Suprapubic skin (tissue), 4 donors: ENCODE results near the gene CACNA1D. TPM values are rescaled to one million over a fixed set of nuclear protein-coding genes. Genes with fewer than 3 reads are reported as not detected.

Experiments
- DNase-seq, 2 donors: peaks; one replicate each; pipeline ENCODE4 v3.0.0-alpha.2; 2019; ENCODE audit warnings: low spot score in 2 of 2
- H3K27ac ChIP-seq: fragments of 200-600 bp; sonication (generic); one replicate; pipeline ENCODE4 v1.5.1; 2019
- H3K27me3 ChIP-seq: fragments of 200-600 bp; sonication (generic); one replicate; pipeline ENCODE4 v1.5.1; 2019
- H3K36me3 ChIP-seq: fragments of 200-600 bp; sonication (generic); one replicate; pipeline ENCODE4 v1.5.1; 2019
- H3K4me1 ChIP-seq: fragments of 200-600 bp; sonication (generic); one replicate; pipeline ENCODE4 v1.5.1; 2019
- H3K4me3 ChIP-seq: fragments of 200-600 bp; sonication (generic); one replicate; pipeline ENCODE4 v1.5.1; 2019; ENCODE audit warnings: mild to moderate bottlenecking
- H3K9me3 ChIP-seq: fragments of 200-600 bp; sonication (generic); one replicate; pipeline ENCODE4 v1.5.1; 2019
- CTCF ChIP-seq, 2 donors: fragments of 200-600 bp in 1 of 2; fragments of 450-650 bp in 1 of 2; sonication (generic) in 1 of 2; IDR thresholded peaks; one replicate each; pipeline ENCODE4 v1.5.1; 2016 to 2019; ENCODE audit warnings: antibody characterized with exemption in 2 of 2, mild to moderate bottlenecking in 1 of 2, moderate library complexity in 1 of 2
- EP300 ChIP-seq: sonication (generic); formaldehyde crosslinking; IDR thresholded peaks from one replicate; pipeline ENCODE4 v1.6.1; 2017; ENCODE audit warnings: antibody characterized with exemption
- POLR2A ChIP-seq, 2 donors: fragments of 450-650 bp; IDR thresholded peaks; one replicate each; pipeline ENCODE4 v1.6.1; 2017; ENCODE audit warnings: antibody characterized with exemption in 2 of 2, mild to moderate bottlenecking in 2 of 2, moderate library complexity in 2 of 2
- POLR2AphosphoS5 ChIP-seq, 3 donors: sonication (generic); formaldehyde crosslinking; IDR thresholded peaks; one replicate each; pipeline ENCODE4 v1.6.1; 2017; ENCODE audit warnings: antibody characterized with exemption in 3 of 3
- WGBS: methylation state at CpG from one replicate; pipeline ENCODE4 v1.1.5; 2018; 5-methylcytosine and 5-hydroxymethylcytosine counted together
- total RNA-seq, 4 donors: library from RNA; depleted of rRNA; stranded (reverse); fragments of >200 nt; gene quantifications; one replicate each; pipeline ENCODE4 v1.1.0, GENCODE V29; 2016

Gene CACNA1D
- total RNA-seq, 4 donors from 2014 or later = 1.9 to 28.2 (median 6.3) TPM

GRCh38 chr3:53526704-53527055, 32.3 kb downstream of the CACNA1D start:
- no peaks in the 10 kb centered on the region for H3K9me3 ChIP-seq
- H3K27ac ChIP-seq = no peak overlapping the region
- TF ChIP-seq CTCF (IDR thresholded peaks at IDR 0.05) (no peak), POLR2A (IDR thresholded peaks at IDR 0.05) (no peak), EP300 (no peak), POLR2AphosphoS5 (IDR thresholded peaks at IDR 0.05) (no peak)
- DNase-seq = no peak
- 88% methylated on average over 4 of the region's 4 CpGs for WGBS
- H3K4me3 ChIP-seq = no peak overlapping the region
- H3K36me3 ChIP-seq = no peaks in the 10 kb centered on the region
- H3K27me3 ChIP-seq = no peaks in the 10 kb centered on the region
- no peaks in the 10 kb centered on the region for H3K4me1 ChIP-seq

DNA sequence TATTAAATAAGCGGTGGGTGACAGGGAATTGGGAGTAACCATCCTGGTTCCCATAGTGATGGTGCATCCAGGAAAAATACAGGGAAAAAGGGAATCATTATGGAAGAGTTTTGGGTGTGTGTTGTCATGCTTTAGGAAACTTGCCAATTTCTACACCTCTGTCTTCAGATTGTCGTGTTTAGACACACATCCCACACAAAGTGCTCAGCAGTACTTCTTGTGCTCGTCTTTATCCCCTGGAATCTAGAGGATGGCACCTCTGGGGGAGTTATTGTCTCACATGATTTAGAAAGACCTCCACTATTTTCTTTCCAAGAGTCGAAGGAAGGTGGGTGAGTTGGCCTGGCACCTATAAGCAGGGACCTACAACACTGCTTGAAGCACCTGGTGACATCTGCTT, 35.8 kb downstream of the CACNA1D start:
- no peak overlapping the region for H3K27ac ChIP-seq
- H3K4me3 ChIP-seq = no peak overlapping the region
- H3K4me1 ChIP-seq = peaks cover 2% of the 10 kb centered on the region
- no peaks in the 10 kb centered on the region for H3K27me3 ChIP-seq
- H3K9me3 ChIP-seq = no peaks in the 10 kb centered on the region
- TF ChIP-seq CTCF (IDR thresholded peaks at IDR 0.05) (no peak), EP300 (no peak), POLR2AphosphoS5 (IDR thresholded peaks at IDR 0.05) (no peak), POLR2A (IDR thresholded peaks at IDR 0.05) (no peak)
- no peak for DNase-seq
- H3K36me3 ChIP-seq = no peaks in the 10 kb centered on the region
- WGBS = 72% methylated on average over 4 of the region's 4 CpGs

GRCh38 chr3:53531749-53532148, 37.3 kb downstream of the CACNA1D start:
- DNase-seq = no peak
- TF ChIP-seq EP300 (no peak), CTCF (IDR thresholded peaks at IDR 0.05) (no peak), POLR2A (IDR thresholded peaks at IDR 0.05) (no peak), POLR2AphosphoS5 (IDR thresholded peaks at IDR 0.05) (no peak)
- H3K4me3 ChIP-seq = no peak overlapping the region
- H3K27me3 ChIP-seq = no peaks in the 10 kb centered on the region
- H3K36me3 ChIP-seq = no peaks in the 10 kb centered on the region
- whole genome bisulfite sequencing = 74% methylated on average over 3 of the region's 3 CpGs
- H3K27ac ChIP-seq = no peak overlapping the region
- peaks cover 7% of the 10 kb centered on the region for H3K4me1 ChIP-seq
- H3K9me3 ChIP-seq = no peaks in the 10 kb centered on the region

- Histone ChIP-seq H3K4me1 (peaks cover 7% of the 10 kb centered on the region), H3K4me3 (no peak overlapping the region), H3K27ac (no peak overlapping the region), H3K9me3 (no peaks in the 10 kb centered on the region), H3K36me3 (no peaks in the 10 kb centered on the region), H3K27me3 (no peaks in the 10 kb centered on the region)
- WGBS = 96% methylated on average over 6 of the region's 6 CpGs
- no peak for DNase-seq
- TF ChIP-seq CTCF (IDR thresholded peaks at IDR 0.05) = no peak
- TF ChIP-seq EP300 = no peak
- no peak for TF ChIP-seq POLR2AphosphoS5 (IDR thresholded peaks at IDR 0.05)
- TF ChIP-seq POLR2A (IDR thresholded peaks at IDR 0.05) = no peak
Observed at GRCh38 chr3:53533472-53533871, 39.1 kb downstream of the CACNA1D start.

DNA sequence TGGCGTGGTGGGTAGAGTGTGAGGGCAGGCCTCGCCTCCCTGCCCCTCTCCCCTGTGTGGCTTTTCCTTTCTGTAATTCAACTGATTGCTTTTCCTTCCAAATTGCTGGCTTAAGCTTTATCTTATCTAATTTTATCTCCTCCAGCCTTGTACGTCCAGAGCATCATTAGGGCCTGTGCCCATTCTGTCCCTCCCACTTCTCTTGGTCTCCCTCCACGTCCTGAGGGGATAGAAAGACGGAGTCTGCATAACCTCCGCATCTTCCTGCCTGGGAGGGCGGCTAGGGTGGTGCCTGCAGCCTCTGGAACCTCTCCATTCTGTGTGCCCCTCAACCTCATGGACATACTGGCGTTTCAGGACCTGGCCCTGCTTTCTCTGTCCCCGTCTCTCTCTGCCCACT, 39.8 kb downstream of the CACNA1D start:
- no peaks in the 10 kb centered on the region for H3K27me3 ChIP-seq
- WGBS = 85% methylated on average over 9 of the region's 9 CpGs
- H3K4me3 ChIP-seq = no peak overlapping the region
- H3K27ac ChIP-seq = no peak overlapping the region
- peaks cover 7% of the 10 kb centered on the region for H3K4me1 ChIP-seq
- no peak for TF ChIP-seq POLR2AphosphoS5 (IDR thresholded peaks at IDR 0.05)
- no peaks in the 10 kb centered on the region for H3K9me3 ChIP-seq
- no peaks in the 10 kb centered on the region for H3K36me3 ChIP-seq
- DNase-seq = no peak

DNA sequence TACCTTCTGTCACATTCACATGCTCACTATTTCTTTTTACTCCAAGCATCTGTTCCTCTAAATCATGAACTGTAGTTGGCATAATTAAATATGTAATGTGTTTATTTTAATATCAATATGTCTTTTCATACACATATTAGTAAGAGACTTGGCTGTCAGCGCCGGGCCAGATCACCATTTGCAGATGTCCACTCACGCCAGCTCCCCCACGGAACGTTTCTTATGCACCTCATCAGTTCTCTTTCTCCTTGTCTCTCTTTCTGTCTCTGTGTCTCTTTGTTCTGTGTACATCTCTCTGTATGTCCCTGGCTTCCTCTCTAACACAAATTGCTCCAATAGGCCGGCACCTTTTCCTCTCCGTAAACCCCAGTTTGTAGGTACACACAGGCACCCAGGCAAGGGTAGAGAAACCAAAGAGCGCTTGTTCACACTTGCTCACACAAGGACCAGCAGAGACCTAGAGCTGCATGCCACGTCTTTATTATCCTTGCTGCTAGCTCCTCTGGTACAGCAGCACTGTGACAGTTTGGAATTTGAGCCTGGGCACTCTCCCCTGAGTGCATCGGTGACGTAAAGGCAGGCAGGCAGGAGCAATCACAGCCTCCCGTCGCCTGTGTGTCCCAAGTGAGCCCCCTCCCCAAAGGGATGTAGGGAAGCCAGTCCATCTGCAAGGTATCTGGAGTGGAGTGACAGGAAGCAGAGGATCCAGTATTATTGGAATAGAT, 40.4 kb downstream of the CACNA1D start:
- WGBS = 71% methylated on average over 13 of the region's 13 CpGs
- H3K4me3 ChIP-seq = no peak overlapping the region

More for the DNA sequence above, 40.4 kb downstream of the CACNA1D start:
- H3K9me3 ChIP-seq = no peaks in the 10 kb centered on the region
- TF ChIP-seq POLR2A (IDR thresholded peaks at IDR 0.05) (no peak), EP300 (no peak), POLR2AphosphoS5 (IDR thresholded peaks at IDR 0.05) (no peak), CTCF (IDR thresholded peaks at IDR 0.05) (no peak)
- no peaks in the 10 kb centered on the region for H3K36me3 ChIP-seq
- H3K4me1 ChIP-seq = peaks cover 7% of the 10 kb centered on the region
- H3K27me3 ChIP-seq = no peaks in the 10 kb centered on the region
- H3K27ac ChIP-seq = no peak overlapping the region
- no peak for DNase-seq
